GM12801 (cell line): Measurements from ENCODE around the gene EAF1.

Experiments
- CTCF ChIP-seq: IDR thresholded peaks from one replicate; pipeline ENCODE4 v1.5.1; 2011; ENCODE audit warnings: control low read depth; ENCODE audit not compliant: insufficient read length; ENCODE audit errors: extremely low read depth

EAF1 gene

GRCh38 chr3:15458212-15458780, 30.9 kb downstream of the EAF1 start:
- no peak for TF ChIP-seq CTCF

GRCh38 chr3:15460891-15461531, 33.6 kb downstream of the EAF1 start:
- TF ChIP-seq CTCF, result no peak

DNA sequence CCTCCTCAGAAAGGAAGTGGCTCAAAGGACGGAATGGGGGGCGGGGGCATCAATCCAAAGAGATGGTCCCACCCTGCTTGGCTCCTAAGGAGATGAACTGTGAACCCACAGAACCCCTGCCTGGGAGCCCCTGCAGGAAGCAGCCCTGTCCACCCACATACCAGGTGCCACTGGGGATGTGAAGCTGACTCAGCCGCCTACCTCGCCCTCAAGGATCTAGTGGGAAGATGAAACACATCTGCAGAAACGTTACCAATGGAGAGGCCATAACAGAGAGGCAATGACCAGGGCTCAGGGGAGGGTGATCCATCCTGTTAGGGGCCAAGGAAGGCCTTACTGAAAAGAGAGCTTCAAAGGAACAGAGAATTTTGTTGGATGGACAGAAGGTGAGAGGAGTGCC, 35.1 kb downstream of the EAF1 start:
- TF ChIP-seq CTCF, result no peak

- no peak for TF ChIP-seq CTCF
These were observed 38.6 kb downstream of the EAF1 start for GRCh38 chr3:15465876-15466585.

DNA sequence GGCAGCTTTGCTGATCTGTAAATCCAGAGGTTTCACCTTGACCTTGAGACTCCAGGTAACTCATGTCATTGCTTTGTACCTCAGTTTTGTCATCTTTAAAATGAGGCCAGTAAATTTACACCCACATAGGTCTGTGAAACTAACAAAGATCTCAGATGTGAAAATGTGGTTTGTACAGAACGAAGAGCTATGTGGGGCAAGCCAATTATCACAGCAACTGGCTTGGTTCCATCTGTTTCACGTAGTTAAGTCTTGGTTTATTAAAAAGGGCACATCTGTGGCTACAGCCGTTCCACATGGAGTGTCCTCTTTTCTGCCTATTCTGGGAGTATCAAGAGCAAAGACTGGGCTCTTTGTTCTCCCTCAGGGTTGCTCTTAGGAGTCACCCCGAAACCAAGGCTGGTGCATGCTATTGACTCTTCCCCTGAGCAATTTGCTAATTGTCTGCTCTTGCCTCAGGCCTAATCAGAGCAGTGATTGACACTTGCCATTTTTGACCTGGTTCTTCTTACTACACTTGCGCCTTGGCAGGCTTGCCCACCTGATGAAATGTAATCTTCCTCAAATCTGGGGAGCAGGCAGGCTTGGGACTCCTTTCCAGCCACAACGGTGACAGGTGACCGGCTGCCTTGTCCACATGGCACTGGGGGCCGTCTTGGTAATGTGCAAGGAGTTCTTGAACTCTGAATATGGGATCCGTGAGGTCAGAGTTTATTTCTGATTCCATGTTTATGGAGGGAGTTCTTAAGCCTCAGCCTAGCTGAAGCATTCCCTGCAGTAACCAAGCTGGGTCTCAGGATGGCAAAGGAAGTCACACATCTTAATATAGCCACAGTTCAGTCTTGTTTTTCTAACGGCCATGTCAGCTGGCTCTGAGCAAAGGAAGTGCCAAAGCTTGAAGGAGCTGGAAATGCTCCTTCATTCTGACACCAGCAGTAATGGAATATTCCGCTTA, 40.1 kb downstream of the EAF1 start:
- no peak for TF ChIP-seq CTCF

GRCh38 chr3:15470261-15470660, 42.9 kb downstream of the EAF1 start:
- no peak for TF ChIP-seq CTCF

- TF ChIP-seq CTCF, result no peak
These were observed 43.5 kb downstream of the EAF1 start for GRCh38 chr3:15470849-15471248.
